HepG2 (cell line): Measurements from ENCODE around the gene ZIM2. TPM values are rescaled to one million over a fixed set of nuclear protein-coding genes. Genes with fewer than 3 reads are reported as not detected.
A peak's percentile ranks its signal among the peaks of the same experiment; 100 is the strongest.

ENCODE experiments used
- CCDC6 ChIP-seq: sonication (generic); formaldehyde crosslinking; IDR thresholded peaks from 2 replicates; pipeline ENCODE4 v1.8.1; 2022; ENCODE audit warnings: mild to moderate bottlenecking, missing genetic modification reagents, moderate library complexity
- CREM ChIP-seq, 2 experiments: sonication (generic) in 1 of 2; formaldehyde crosslinking in 1 of 2; IDR thresholded peaks; 2 replicates each; pipeline versions ENCODE4 v1.4.0 to v1.6.1; 2016 to 2020; ENCODE audit warnings: antibody characterized with exemption in 1 of 2, mild to moderate bottlenecking in 1 of 2, missing genetic modification reagents in 1 of 2
- DPF2 ChIP-seq: sonication (generic); formaldehyde crosslinking; IDR thresholded peaks from 2 replicates; pipeline ENCODE4 v1.4.0; 2020; ENCODE audit warnings: mild to moderate bottlenecking, low read depth, missing genetic modification reagents, borderline replicate concordance
- FOXO1 ChIP-seq: sonication (generic); formaldehyde crosslinking; IDR thresholded peaks from 2 replicates; pipeline ENCODE4 v1.4.0; 2020; ENCODE audit warnings: missing genetic modification reagents
- KLF13 ChIP-seq: sonication (generic); formaldehyde crosslinking; IDR thresholded peaks from 2 replicates; pipeline ENCODE4 v1.4.0; 2020; ENCODE audit warnings: mild to moderate bottlenecking, missing genetic modification reagents
- MLXIP ChIP-seq: sonication (generic); formaldehyde crosslinking; IDR thresholded peaks from 2 replicates; pipeline ENCODE4 v1.9.0; 2021; ENCODE audit warnings: missing genetic modification reagents, borderline replicate concordance
- PCBP2 ChIP-seq: fragments of 200-400 bp; formaldehyde crosslinking; optimal IDR thresholded peaks from 2 replicates; pipeline ENCODE3; 2018; ENCODE audit warnings: low read length, low read depth; ENCODE audit not compliant: poor library complexity, severe bottlenecking
- STAG1 ChIP-seq: sonication (generic); formaldehyde crosslinking; IDR thresholded peaks from 2 replicates; pipeline ENCODE4 v1.4.0; 2020; ENCODE audit warnings: missing genetic modification reagents
- TBX2 ChIP-seq: sonication (generic); formaldehyde crosslinking; IDR thresholded peaks from 2 replicates; pipeline ENCODE4 v1.5.0; 2020; ENCODE audit warnings: missing genetic modification reagents, mild to moderate bottlenecking, borderline replicate concordance
- TIGD3 ChIP-seq: sonication (generic); formaldehyde crosslinking; IDR thresholded peaks from 2 replicates; pipeline ENCODE4 v1.5.1; 2020; ENCODE audit warnings: mild to moderate bottlenecking, missing genetic modification reagents, borderline replicate concordance
- ZBTB42 ChIP-seq: sonication (generic); formaldehyde crosslinking; IDR thresholded peaks from 2 replicates; pipeline ENCODE4 v1.5.0; 2020; ENCODE audit warnings: mild to moderate bottlenecking, missing genetic modification reagents
- ZNF263 ChIP-seq: sonication (generic); formaldehyde crosslinking; IDR thresholded peaks from 2 replicates; pipeline ENCODE4 v1.4.0; 2020; ENCODE audit warnings: missing genetic modification reagents
- ZNF451 ChIP-seq: sonication (generic); formaldehyde crosslinking; IDR thresholded peaks from 2 replicates; pipeline ENCODE4 v1.5.0; 2020; ENCODE audit warnings: mild to moderate bottlenecking, missing genetic modification reagents
- ZNF574 ChIP-seq: sonication (generic); formaldehyde crosslinking; IDR thresholded peaks from 2 replicates; pipeline ENCODE4 v1.4.0; 2020; ENCODE audit warnings: missing genetic modification reagents
- ZNF639 ChIP-seq: conservative IDR thresholded peaks from 2 replicates; pipeline ENCODE4 v1.6.1; 2018; ENCODE audit warnings: missing genetic modification reagents
- ZNF703 ChIP-seq: sonication (generic); formaldehyde crosslinking; IDR thresholded peaks from 2 replicates; pipeline ENCODE4 v1.5.1; 2020; ENCODE audit warnings: missing genetic modification reagents, mild to moderate bottlenecking, moderate library complexity, borderline replicate concordance
- polyA plus RNA-seq, 8 experiments: library from polyadenylated mRNA; depleted of rRNA in 3 of 8; stranded (reverse) in 7 of 8; unstranded in 1 of 8; fragments of >200 nt; fragmentation: Illumina TruSeq in 4 of 8; extraction: Trizol in 4 of 8; gene quantifications; 2 replicates each; pipeline versions ENCODE4 v1.2.1 to v1.2.3, GENCODE V29; 2011 to 2016; ENCODE audit warnings: low read depth in 4 of 8, missing spikeins in 1 of 8, mixed read lengths in 1 of 8; ENCODE audit not compliant: insufficient read depth in 1 of 8
- total RNA-seq, 5 experiments: library from RNA; depleted of rRNA; stranded (reverse); fragments of >200 nt; fragmentation: Illumina TruSeq; extraction: Trizol; gene quantifications; 2 replicates each; pipeline ENCODE4 v1.2.3, GENCODE V29; 2016; ENCODE audit warnings: low read depth in 1 of 5
- TF ChIP-seq, protein P1 (sequence below): sonication (generic); formaldehyde crosslinking; IDR thresholded peaks from 2 replicates; pipeline ENCODE4 v1.4.0; 2020; ENCODE audit warnings: missing genetic modification reagents, mild to moderate bottlenecking, borderline replicate concordance

ZIM2 gene
- total and polyA plus RNA-seq, 2 of the 13 experiments (the other 11 are each of a cell fraction or from before 2014, with no cell fraction given) = 7.2 to 10.3 TPM

- TF ChIP-seq DPF2 = no peak
- TF ChIP-seq MLXIP = no peak
- TF ChIP-seq CREM (IDR thresholded peaks at IDR 0.05) = peak; percentile 81
- no peak for TF ChIP-seq CREM (CRISPR knock-in tag; IDR thresholded peaks at IDR 0.05)
- TF ChIP-seq PCBP2 = no peak
- TF ChIP-seq, protein P1, sequence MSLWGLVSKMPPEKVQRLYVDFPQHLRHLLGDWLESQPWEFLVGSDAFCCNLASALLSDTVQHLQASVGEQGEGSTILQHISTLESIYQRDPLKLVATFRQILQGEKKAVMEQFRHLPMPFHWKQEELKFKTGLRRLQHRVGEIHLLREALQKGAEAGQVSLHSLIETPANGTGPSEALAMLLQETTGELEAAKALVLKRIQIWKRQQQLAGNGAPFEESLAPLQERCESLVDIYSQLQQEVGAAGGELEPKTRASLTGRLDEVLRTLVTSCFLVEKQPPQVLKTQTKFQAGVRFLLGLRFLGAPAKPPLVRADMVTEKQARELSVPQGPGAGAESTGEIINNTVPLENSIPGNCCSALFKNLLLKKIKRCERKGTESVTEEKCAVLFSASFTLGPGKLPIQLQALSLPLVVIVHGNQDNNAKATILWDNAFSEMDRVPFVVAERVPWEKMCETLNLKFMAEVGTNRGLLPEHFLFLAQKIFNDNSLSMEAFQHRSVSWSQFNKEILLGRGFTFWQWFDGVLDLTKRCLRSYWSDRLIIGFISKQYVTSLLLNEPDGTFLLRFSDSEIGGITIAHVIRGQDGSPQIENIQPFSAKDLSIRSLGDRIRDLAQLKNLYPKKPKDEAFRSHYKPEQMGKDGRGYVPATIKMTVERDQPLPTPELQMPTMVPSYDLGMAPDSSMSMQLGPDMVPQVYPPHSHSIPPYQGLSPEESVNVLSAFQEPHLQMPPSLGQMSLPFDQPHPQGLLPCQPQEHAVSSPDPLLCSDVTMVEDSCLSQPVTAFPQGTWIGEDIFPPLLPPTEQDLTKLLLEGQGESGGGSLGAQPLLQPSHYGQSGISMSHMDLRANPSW (CRISPR knock-in tag) = no peak
- TF ChIP-seq CCDC6 (CRISPR knock-in tag) = no peak
- 0 out of 2 replicates have a peak, but pooled peaks have one; percentile 47 for TF ChIP-seq ZNF574 (CRISPR knock-in tag)
- no peak for TF ChIP-seq ZNF263 (CRISPR knock-in tag)
- no peak for TF ChIP-seq TBX2 (CRISPR knock-in tag)
- TF ChIP-seq TIGD3 (CRISPR knock-in tag) = no peak
- no peak; the same call in 1 of the 2 replicates for TF ChIP-seq ZNF703 (CRISPR knock-in tag)
- TF ChIP-seq ZBTB42 (CRISPR knock-in tag) = no peak
- no peak for TF ChIP-seq ZNF451
- no peak for TF ChIP-seq KLF13 (CRISPR knock-in tag)
- no peak; the same call in none of the 2 replicates for TF ChIP-seq STAG1
- TF ChIP-seq ZNF639 (CRISPR knock-in tag) = no peak
- no peak for TF ChIP-seq FOXO1 (CRISPR knock-in tag)
These were observed at the start of gene ZIM2, which contains the start of gene PEG3 (continued) for GRCh38 chr19:56840451-56841192.
